ENCODE data around the gene SLC25A18.

SLC25A18 gene

DNA sequence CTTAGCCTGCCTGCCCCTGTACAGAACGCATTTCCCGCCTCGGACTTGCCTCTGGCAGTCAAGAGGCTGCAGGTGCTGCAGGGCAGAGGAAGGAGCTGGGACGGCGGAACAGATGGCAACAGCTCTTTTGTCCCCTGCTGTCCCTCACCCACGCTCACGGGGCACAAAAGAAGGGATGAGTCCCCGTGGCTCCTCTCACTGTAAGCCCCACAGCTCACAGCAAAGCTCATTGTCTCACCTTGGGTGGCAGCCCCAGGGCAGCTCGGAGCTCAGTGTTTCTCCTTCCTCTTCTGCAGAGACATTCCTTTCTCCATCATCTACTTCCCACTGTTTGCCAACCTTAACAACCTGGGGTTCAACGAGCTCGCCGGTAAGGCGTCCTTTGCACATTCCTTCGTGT lies 24.3 kb downstream of the SLC25A18 start:
- DNase-seq (ENCODE audit: low read depth): no peak
- no peak for TF ChIP-seq CTCF (conservative IDR thresholded peaks at IDR 0.05; ENCODE audit: control insufficient read depth, insufficient read depth, low read depth, low read length)
- H3K4me3 ChIP-seq (ENCODE audit: control insufficient read depth, low read depth, low read length): no peak overlapping the region

DNA sequence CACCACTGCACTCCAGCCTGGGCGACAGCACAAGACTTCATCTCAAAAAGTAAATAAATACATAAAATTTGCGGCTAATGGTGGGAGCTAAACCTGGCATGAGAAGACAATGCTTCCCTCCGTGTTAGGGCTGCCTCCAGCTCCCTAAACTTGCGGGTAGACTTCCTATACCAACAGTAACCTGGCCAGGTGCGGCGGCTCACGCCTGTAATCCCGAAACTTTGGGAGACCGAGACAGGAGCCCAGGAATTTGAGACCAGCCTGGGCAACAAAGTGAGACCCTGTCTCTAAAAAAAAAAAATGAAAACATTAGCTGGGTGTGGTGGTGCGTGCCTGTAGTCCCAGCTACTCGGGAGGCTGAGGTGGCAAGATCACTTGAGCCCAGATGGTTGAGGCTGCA lies 25.3 kb downstream of the SLC25A18 start:
- DNase-seq (ENCODE audit: low read depth): no peak
- no peak overlapping the region for H3K4me3 ChIP-seq (ENCODE audit: control insufficient read depth, low read depth, low read length)
- no peak for TF ChIP-seq CTCF (conservative IDR thresholded peaks at IDR 0.05; ENCODE audit: control insufficient read depth, insufficient read depth, low read depth, low read length)

- no peak overlapping the region for H3K4me3 ChIP-seq (ENCODE audit: control insufficient read depth, low read depth, low read length)
- no peak for TF ChIP-seq CTCF (conservative IDR thresholded peaks at IDR 0.05; ENCODE audit: control insufficient read depth, insufficient read depth, low read depth, low read length)
- DNase-seq (ENCODE audit: low read depth): no peak
These were observed 26.6 kb downstream of the SLC25A18 start for GRCh38 chr22:17589810-17590375.

- DNase-seq (ENCODE audit: low read depth): no peak
- H3K4me3 ChIP-seq (ENCODE audit: control insufficient read depth, low read depth, low read length): no peak overlapping the region
- TF ChIP-seq CTCF (conservative IDR thresholded peaks at IDR 0.05; ENCODE audit: control insufficient read depth, insufficient read depth, low read depth, low read length): no peak
These were observed 27.3 kb downstream of the SLC25A18 start for GRCh38 chr22:17590586-17590985.

GRCh38 chr22:17592201-17592600 lies 28.9 kb downstream of the SLC25A18 start:
- no peak for TF ChIP-seq CTCF (conservative IDR thresholded peaks at IDR 0.05; ENCODE audit: control insufficient read depth, insufficient read depth, low read depth, low read length)
- no peak overlapping the region for H3K4me3 ChIP-seq (ENCODE audit: control insufficient read depth, low read depth, low read length)
- no peak for DNase-seq (ENCODE audit: low read depth)

DNA sequence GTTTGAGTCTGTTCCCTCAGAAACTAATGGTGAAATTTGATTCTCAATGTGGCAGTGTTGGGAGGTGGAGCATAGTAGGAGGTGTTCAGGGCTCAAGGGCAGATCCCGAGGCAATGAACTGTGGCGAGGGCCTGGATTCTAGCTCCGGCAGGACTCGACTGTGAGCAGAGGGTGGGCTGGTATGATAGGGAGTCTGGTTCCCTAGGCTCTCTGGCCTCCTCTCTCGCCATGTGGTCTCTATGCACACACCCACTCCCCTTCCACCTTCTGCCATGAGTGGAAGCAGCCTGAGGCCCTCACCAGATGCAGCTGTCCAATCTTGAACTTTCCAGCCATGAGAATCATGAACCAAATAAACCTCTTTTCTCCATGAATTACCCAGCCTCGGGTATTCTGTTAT lies 32.9 kb downstream of the SLC25A18 start:
- TF ChIP-seq CTCF (conservative IDR thresholded peaks at IDR 0.05; ENCODE audit: control insufficient read depth, insufficient read depth, low read depth, low read length): no peak
- DNase-seq (ENCODE audit: low read depth): no peak
- no peak overlapping the region for H3K4me3 ChIP-seq (ENCODE audit: control insufficient read depth, low read depth, low read length)

DNA sequence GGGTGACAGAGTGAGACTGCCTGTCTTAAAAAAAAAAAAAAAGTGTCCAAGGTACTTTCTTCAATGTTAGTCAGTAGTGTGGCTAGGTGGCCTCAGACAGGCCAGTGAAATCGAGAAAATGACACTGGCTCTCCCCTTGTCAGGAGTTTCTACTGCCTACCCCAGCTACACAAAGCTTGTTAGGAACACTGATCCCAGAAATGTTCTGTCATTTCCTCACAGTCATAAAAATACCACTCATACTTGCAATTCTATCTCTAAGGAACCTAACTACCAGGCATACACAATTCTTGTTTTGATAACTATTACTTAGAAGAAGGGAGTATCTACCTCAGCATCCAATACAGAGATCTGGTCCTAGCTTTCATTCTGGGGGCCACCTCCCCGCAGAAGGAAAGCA lies 33.9 kb downstream of the SLC25A18 start:
- TF ChIP-seq CTCF (conservative IDR thresholded peaks at IDR 0.05; ENCODE audit: control insufficient read depth, insufficient read depth, low read depth, low read length): no peak
- no peak overlapping the region for H3K4me3 ChIP-seq (ENCODE audit: control insufficient read depth, low read depth, low read length)
- no peak for DNase-seq (ENCODE audit: low read depth)
